Hepatic stellate cell (primary cell): ENCODE measurements around the gene AHNAK.
"Not testable (repeated sequence)": the region's sequence is repeated elsewhere in the genome, so short reads cannot be mapped to it uniquely, and the experiment has no call there.

ENCODE experiments used
- DNase-seq: peaks from one replicate; pipeline ENCODE4 v3.0.0; 2011; ENCODE audit warnings: low spot score

The AHNAK gene

DNA sequence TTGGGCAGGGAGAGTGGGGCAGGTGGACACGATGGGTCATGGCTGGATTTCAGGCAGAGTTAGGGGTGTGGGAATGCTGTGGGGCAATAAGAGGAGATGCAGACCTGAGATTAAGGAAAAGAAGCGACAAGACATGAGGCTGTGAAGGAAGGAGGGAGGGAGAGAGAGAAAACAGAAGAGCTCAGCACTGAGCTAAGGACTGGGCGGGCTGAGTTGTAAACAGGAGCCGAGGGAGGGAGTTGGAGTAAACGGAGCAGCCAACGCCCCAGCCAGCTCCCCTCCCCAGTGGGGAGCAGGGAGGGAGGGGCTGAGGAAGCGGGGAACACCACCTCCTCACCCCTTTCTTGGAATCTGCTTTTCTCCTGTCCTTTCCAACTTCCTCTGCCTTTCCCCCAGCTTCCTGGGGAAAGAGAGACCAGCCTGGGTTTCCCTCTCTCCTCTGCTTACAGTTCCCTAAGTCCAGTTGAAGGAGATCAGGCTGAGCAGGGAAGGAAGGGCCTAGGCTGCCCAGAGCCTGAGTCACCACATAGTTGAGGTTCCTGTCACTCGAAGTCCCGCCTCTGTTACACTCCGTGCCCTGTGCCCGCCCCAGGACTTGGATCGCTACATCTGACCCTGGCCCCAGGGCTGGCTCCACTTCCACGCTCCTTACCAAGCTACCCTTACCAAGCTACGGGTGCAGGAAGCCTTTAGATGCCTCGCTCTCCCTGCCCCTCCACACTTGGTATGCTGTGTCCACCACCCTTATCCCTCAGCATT, 6.7 kb upstream of the AHNAK start:
- DNase-seq = peak; percentile 88

DNA sequence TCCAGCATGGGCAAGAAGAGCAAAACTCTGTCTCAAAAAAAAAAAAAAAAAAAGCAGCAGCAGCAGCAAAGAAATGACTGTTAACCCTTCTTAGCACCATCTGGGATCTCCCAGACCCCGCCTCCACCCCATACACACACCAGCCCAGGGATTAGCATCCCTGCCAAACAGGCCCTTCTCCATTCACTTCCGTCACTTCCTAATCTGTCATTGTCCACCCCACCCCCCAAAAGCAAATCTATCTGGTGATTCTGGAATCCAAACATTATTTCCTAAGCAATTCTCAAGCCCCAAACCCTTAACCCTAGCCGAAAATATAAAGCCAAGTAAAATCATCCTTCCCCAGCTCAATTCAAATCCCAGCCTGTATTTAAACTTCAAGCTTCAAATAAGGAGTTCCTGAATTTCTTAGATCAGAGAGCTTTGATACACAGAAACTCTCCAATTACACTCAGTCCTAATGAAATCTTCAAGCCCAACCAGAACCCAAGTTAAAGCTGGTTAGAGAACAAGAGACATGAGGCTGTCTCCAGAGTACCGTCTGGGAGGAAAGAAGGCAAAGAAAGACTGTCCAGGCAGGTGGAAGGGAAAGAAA, 6.0 kb upstream of the AHNAK start:
- no peak for DNase-seq

DNA sequence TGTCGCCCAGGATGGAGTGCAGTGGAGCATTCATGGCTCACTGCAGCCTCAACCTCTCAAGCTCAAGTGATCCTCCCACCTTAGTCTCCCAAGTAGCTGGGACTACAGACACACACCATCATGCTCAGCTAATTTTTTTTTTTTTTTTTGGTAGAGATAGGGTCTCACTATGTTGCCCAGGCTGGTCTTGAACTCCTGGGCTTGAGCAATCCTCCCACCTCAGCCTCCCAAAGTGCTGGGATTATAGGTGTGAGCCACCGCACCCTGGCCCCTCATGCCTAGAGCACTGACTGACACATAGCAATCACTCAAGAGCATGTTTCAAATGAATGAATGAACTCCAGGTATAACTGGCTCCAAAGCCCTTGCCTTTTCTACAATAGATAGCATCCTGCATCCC, 3.9 kb upstream of the AHNAK start:
- DNase-seq = not testable (repeated sequence)

DNA sequence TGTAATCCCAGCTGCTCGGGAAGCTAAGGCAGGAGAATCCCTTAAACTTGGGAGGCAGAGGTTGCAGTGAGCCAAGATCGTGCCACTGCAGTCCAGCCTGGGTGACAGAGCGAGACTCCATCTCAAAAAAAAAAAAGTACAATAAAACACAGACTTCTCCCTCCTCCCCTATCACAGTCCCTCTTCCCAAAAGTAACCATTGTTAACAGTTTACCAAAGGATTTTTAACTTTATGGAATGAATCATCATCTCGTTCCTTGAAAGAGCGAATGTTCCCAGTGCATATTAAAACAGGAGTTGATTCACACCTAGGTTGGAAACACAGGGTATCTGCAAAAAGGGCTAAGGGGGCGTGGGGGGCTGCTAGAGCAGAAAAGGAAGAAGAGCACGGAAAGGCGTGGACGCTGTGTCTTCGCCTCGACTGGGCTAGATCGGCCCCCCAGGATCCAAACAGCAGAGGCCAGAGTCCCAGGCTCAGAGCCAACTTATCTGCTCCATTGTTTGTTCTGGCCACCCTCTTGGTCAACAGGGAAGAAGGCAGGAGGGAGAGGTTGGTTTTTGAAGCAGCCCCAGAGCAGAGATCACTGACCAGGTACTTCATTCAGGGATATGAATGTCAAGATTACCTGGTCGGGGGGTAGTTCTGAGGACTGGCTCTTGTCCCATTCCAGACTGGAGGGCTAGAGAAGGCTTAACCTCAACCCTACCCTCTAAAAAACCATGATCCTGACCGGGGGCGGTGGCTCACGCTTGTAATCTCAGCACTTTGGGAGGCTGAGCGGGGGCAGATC, 2.1 kb upstream of the AHNAK start:
- no peak for DNase-seq

DNA sequence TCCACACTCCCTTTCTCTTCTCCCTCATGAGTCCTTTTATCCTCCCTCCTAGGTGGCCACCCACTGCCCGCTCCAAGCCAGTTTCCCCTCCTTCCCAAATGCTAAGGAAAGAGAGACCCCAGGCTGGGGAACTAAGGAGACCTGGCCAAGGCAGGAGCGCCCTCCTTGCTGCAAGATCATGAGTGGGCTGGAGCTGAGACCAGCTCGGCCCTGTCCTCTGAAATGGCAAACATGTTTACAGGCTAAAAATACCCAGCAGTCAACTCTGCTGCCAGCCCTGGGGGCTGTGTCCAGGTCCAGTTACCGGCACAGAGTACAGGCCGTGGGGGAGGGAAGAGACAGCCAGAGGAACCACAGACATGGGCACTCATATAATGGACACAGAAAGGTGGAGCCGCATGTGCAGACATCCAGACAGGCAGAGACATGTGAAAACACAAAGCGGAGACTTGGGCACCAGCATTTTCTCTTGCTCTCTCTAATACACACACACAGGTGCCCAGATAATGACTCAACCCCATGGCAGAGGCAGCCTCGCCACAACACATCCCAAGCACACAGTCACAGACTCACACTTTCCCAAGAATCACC, 1.2 kb upstream of the AHNAK start:
- no peak for DNase-seq

DNA sequence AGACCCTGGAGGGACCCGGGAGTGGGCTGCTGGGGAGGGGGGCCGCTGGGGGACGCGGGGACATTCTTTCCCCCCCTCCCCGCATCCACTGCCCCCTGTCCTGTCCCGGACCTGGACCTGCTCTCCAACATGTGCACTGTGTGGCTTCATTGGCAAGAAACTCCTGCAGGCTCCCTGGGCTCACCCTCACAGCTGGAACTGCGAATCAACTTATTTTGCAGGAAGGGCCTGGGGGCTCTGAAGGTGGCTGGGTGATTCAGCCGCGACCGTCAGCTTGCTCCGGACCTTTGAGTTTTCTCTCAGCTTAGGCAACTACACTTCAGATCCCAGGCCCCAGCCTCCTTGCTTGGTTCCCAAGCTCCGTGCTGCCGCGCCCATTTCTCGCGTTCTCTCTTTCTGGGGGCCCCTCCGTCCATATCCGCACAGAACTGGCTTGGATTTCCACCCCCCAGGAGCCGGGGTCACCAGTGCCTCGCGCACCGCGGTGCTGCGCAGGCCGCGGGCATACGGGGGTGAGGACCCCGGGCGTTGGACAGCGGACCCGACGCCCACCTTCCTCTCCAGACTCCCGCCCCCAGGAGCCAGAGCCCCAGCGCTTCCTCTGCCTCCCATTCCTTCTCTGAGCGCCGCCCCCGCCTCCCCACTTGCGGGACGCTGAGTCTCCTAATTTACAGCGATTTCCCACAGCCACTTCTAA, 471 bp upstream of the AHNAK start:
- DNase-seq = peak; percentile 62

DNA sequence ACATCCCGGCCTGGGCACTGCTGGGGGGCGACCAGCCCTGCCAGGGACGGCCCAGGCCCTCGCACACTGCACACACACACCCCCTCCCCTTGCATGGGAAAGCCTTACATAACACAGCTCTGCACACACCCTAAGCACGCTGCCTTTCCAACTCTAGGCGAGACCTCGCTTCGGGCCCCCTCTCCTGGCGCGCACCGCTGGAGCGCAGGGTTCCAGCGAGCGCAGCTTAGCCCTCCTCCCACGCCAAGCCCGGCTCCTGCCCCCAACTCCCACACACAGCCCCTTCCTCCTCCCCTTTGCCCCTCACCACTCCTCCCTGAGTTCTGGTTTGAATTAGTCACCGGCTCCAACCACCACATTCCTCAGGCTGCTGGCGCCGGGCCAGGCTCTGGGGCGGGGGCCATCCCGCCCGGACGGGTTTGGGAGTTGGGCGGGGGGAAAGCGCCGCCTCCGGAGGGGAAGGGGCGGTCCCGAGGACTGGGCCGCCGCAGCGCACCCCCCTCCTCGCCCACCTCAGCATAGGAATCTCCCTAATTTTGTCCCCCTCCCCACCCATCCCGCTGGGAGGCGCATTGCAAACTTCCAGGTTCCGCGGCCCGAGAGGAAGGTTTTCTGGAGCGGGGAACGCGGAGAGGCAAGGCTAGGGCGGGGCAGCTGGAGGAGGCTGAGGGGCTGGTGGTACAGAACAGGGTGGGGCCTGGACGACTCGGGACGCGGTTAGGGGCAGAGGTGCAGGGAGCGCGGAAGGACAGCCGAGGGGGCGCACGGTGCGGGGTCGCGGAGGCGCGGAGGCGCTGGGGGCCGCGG, 966 bp downstream of the AHNAK start:
- DNase-seq = peak; percentile 97

DNA sequence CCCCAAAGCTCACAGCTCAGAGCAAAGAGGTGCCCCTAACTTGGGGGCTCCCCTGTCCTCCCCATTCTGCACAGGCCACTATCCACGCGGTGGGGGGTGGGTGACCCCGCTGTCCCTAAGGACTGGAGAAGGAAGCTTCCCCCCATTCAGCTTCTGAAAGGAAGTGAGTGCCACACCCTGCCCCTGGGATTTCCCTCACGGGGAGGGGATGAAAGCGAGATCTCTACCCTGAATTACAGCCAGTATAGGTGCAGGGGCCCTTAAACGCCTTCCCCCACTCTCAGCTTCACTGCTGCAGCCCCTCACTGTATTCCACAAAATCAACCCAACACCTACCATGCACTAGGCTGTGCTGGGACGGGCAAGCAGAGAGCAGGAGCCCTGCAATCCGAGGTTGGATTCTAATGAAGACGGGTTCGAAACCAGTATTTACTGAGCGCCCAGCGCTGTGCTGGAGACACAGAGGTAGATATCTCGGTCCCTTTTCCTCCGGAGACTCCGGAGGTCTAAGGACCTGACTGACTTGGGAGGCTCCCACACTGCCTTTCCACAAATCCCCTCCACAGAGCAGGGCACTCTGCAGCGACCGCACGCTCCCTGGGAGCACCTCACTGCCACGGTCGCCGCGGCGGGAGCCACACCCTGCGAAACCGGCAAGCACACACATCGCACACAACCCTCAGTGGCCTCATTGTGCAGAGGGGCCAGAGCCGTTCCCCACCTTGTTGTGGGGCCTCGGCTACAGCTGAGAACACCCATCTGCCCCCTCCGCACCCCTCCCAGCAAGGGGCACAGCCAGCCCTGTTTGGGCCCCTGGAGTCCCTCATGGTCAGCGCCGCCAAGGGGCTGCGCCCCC, 1.8 kb downstream of the AHNAK start:
- peak; percentile 45 for DNase-seq

DNA sequence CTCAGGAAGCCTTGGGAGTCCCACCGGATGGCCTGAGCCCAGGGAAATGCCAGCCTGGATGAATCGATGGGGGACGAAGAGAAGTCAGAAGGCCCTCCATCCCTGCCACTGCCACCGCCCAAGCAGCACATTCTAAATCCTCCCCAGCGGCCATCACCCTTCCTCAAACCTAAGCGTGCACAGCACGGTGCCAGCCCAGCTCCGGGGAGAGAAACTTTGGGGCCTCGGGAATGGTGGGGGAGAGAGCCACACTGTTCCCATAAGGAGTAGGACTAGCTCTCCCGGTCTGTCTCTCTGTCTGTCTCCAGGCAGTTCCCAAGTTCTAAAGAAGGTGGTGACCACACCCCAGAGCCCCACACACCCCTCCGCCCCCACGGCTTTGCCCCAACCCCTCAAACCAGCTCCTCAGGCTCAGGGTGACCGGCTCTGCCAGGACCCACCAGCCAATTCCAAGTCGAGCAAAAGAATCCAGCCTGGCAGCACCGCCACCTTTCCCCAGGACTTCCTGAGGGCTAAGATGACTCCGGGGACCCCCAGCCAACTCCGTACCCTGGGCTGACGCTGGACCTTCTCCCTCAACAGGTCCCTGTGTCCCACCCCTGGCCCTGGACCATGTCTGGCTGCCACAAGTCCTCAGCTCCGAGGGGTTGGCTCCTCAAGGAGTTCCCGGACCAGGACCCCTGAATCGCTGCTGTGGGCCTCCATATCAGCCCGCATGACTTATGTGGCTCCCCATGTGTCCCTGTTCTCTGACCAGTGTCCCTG, 2.7 kb downstream of the AHNAK start:
- DNase-seq = peak; percentile 36

DNA sequence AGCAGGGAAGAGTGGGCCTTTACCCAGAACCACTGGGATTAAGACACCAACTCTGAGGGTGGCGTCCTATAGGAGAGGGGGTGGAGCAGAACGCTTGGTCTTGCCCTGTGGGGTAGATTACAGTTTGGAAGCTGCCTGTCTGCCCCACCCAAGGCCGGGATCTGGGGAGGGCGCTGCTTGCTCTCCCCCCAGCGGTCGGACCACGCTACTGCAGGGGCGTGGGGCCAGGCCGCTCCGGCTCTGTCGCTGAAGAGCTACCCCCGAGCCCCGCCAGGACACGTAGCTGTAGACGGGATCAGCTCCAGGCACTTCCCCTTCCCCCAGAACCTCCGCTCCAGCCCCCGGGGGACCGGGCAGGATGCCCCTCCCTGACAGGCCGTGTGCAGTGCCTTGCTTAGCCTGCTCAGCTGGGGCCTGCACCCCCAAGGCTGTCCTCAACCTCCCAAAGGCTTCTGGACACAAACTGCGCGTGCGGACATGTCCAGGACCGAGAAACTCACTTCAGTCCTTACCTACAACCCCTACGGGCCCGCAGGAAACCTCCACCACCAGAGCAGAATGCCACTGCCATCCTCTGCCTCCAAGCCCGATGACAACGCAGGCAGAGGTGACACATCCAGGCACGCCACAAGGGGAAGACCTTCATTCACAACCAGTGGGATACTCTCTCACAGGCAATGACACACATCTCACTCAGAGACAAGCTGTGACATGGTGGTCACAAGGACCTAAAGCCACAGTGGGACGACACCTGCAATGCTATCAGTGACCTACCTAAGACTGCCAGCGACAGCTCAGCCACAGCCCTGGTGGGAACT, 3.6 kb downstream of the AHNAK start:
- DNase-seq = peak; percentile 84

DNA sequence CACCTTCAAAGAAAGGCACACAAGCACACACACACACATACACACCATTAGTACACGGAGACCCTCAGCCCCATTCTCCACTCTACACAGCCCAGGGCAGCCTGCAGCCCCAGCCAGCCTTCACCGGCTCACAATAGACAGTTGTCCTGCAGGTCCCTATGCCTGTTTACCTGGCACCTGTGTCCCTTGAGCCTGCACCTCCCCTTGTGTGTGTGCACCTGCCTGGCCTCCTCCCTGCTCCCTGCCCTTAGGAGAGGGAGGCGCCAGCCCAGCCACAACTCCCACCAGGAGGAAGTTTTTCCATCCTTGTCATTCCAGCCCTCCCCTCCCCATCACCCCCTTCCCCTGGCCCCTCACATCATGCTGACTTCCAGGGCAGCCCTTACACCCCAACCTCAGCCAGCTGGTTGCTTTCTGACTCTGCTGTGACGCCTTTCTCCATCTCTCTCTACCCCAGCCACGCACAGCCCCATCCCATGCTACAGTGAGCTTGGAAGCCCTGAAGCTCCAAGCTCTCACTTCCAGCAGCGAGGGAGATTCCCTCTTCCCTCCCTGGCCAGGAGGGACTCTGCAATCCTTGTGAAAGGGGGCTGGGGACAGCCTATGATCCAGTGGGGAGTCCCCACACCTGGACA, 4.4 kb downstream of the AHNAK start:
- no peak for DNase-seq

DNA sequence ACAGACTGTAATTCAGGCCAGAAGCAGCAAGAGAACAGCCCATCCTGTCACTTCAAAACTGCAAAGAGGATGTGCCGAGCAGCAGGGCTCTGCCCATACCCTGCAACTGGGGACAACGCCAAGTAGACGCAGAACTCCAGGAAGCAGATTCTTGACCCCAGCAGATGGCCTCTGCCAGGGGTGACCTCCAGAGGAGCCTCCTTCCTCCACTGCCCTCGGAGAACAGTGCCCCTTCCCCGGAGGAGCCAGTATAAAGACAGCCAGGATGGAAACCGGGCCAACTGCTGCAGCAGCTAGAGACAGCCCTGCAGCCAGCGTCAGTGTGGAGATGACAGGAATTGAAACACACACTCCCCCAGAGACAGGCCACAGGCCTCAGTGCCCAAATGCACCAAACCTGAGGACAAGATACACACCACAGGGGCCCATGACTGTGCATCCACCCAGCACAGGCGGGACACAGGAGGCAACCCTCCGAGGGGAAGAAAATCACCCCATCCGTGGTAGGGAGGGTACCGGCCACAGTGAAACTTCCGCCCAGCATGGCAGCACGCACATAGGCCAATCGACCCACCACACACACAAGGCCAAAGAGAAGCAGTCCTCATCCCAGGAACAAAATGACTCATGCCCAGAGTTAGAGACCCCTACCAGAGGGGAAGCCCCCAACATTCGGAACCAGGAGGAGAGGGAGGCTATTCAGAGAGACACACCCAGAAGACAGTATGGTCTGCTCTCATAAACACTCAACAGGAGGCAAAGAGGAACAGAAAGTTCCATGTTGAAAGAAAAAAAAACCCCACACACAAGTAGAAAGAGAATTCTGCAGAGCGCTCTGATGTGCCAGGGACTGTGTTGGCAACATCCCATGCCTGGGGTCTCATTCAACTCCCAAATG, 5.6 kb downstream of the AHNAK start:
- no peak for DNase-seq

DNA sequence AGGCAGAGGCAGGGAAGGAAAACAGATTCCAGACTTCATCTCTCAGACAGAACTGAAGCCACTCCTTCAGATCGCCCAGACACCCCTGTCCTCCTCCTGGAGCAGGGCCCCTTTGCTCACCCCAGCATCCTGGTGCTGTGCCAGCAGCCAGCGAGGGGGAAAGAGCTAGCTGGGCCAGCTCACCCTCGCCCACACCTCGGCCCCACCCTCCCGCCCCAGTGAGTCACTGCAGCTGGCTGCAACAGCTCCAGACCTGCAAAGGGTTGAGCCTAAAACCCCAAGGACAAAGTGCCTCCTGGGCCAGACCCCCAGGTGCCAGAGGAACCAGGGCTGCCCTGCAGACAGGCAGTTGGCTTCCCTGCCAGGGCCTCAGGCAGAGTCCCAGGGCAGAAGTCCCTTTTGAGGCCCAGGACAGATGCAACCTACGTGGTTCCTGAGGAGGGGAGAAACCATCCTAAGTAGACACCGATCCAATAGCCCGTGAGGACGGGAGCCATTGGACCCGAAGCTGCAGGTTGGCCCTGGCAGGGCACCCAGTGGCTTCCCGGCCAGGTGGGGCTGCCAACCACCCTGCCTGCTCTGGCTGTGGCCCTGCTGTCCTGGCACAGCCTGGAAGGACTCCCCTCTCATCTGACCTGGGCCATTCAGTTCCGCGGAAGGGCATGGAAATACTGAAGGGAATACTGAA, 7.2 kb downstream of the AHNAK start:
- DNase-seq = peak; percentile 90

DNA sequence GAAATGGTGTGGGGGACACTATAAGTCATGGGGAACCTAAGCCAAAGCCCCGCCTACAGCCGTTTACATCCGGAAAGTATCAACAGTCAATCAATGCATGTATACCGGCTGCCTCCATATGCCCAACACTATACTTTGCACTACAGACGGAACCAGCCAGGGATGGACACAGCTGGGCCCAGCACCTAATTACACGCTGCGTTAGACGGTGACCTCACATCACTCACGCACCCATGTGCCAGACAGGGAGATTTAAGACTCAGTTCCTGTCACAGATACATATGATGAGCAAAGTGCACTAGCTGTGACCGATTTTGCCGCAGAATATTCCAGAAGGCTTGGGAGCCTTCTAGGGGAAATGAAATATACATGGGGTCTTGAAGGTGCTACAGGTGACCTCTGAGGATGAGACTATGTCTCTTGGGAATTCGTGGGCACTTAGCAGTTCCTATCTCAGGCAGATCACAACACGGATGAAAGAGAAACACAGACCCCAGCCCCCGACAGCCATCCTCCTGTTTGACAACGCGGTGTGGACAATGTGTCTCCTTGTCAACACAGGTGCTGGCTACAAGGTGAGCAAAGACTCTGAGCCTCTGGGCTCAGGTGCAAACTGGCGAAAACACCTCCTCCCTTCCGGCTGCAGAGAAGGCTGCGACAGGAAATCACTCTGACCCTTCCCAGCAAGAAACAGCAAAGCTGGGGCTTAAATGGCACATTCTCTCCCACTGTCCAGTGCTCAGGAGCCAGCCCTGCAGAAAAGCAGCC, 8.0 kb downstream of the AHNAK start:
- no peak for DNase-seq

DNA sequence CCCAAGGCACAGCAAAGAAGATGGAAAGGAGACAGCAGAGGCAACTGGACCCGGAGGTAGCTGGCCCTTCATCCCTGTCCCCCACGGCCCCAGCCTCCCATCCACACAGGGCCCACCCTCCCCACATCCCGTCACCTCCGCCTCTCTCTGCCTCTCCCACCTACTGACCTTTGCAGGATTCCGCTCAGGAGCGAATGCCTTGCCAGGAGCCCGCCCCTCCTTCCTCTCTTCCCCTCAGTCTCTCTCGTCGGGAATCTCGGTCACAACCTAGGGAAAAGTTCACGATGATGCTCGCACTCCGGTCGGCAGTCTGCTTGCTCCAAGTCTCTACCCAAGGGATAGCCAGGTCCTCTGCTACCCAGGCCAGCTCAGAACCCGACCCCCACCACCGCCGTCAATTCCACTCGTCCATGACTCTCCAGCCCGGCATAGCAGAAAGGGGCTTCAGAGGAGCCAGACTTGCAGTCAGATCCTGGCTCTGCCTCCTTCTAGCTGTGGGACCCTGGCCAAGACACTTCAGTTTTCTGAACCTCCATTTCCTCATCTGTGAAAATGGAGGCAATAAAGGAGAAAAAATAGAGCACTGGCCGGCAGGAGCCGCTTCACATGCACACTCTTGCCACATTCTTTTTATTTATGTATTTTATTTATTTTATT, 10.2 kb downstream of the AHNAK start:
- no peak for DNase-seq
